ENCODE measurements around the gene HHATL.

DNA sequence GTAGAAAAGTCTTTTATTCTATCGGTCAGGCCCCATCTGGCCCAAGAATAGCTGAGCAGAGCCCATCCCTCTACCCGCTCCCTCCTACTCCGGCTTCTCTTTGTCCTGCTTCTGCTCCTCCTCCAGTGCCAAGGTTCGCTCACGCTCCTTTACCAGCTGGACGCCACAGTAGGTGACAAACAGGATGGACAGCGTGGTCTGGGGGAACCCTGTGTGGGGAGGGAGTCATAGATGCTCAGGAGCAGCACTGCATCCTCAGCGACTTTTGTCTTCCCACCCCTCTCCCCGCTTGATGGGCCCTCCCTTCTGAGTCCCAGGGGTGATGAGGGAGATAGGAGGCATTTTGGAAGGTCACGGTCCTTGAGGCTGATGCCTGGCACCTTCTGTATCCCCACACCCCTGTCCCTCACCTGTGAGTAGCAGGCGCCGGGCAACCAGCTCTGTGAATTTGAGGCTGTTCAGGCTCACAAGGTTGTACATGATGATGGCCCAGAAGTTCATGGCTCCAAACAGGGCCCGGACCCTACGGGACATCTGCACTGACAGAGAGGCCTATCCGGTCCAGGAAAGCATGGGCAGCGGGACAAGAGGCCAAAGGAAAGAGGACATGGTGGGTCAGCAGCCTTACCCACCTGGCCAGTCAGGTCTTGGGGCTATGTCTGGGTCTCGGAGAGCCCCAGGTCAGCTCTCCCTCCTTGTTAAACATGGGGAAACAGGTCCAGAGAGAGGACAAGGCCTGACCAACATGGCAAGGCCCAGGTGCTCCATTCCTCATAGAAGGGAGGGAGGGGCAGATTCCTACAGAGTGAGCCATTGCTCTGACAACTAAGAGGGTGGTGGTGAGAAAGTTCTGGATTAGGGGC, 9.7 kb downstream of the HHATL start:
- TF ChIP-seq CTCF (IDR thresholded peaks at IDR 0.05) (no peak), ZFX (IDR thresholded peaks at IDR 0.05; ENCODE audit: borderline replicate concordance) (no peak)
